NCI-H1694 (cell line): ENCODE results near the gene IGFN1.
A peak's percentile ranks its signal among the peaks of the same experiment; 100 is the strongest.

ENCODE experiments used
- DNase-seq: peaks from one replicate; lab custom pipeline; 2025; lab: John Stamatoyannopoulos, UW

The IGFN1 gene

DNA sequence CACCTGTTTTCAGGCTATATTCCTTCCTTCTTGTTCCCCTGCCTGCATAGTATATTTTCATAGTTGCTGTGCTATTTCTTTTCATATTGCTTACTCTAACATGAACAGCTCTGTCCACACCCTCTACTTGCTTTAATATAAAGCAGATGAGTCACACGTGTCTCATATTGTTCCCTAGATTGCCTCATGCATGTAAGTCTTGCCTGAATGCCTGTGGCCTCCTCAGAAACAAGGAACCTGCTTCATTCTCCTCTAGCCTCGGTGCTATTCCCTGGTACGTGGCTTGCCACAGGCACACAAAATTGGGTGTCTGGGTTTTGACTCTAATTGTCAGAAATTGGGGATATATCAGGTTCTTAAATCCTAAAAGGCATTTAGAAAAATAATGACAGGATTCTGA lies 76.2 kb downstream of the IGFN1 start:
- no peak for DNase-seq

DNA sequence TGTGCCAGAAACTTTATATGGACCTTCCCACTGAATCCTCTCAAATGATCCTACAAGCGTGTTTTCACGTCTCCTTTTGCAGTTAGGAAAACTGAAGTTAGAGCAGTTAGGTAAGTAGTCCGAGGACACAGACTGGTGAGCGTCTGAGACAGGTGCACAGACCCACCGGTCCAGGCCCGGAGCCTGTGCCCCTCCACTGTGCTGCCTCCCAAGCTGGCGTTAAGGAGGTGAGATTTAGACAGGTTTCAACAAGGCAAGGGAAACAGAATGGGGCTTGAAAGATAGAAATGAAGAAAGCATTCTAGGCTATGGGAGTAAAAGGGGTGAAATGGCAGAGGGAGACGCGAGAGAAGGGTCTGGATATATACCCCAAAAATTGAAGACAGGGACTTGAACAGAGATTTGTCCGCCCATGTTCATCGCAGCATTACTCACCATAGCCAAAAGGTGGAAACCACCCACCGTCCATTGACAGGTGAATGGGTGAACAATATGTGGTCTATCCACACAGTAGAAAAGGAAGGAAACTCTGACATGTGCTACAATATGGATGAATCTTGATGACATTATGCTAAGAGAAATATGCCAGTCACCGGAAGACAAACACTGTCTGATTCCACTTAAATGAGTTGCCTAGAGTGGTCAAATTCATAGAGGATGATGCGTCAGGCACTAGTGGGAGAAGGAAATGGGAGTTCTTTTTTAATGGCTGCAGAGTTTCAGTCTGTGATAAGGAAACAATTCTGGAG lies 77.0 kb downstream of the IGFN1 start:
- no peak for DNase-seq

DNA sequence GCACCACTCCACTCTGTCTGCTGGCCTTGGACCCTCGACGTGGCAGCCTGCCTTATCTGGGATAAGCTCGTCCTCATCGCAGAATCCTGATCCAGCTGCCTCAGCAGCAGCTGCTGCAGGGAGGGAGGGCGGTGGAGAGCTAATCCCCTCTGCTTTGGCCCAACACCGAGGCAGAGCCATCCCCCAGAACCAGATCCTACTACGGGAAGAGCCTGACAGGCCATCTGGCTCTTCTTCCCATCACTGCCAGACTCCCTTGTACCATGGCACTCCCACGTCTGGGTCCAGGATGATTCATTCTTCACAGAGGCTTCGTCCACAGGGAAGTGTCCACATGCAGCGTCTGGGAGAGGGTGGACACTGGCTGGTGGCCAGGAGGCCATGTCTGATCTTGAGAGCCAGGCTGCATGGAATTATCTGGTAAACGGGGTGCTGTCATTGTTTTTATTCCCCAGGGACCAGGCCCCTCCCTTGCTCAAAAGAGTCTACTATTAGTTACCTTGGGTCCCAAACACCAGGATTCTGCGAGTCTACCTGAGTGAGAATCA lies 78.1 kb downstream of the IGFN1 start:
- peak; percentile 88 for DNase-seq

DNA sequence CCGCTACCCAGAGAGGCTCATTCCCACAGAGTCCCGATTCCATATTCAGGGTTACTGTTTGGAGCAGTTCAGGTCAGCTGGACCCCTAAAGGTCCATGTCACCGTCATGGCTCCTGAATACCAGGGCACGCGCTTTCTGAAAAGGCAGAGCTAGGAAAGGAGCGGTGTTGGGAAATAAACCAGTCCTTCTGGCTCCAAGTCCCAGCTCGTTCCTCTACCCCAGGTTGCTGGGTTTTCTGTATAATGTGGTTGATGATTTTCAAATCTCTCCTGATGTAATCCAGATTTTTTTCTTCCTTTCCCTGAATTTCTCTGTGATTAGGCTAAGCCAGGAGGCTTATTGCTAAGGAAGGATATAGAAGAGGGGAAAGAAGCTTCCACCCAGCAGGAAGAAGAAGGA lies 78.7 kb downstream of the IGFN1 start:
- DNase-seq, result no peak

DNA sequence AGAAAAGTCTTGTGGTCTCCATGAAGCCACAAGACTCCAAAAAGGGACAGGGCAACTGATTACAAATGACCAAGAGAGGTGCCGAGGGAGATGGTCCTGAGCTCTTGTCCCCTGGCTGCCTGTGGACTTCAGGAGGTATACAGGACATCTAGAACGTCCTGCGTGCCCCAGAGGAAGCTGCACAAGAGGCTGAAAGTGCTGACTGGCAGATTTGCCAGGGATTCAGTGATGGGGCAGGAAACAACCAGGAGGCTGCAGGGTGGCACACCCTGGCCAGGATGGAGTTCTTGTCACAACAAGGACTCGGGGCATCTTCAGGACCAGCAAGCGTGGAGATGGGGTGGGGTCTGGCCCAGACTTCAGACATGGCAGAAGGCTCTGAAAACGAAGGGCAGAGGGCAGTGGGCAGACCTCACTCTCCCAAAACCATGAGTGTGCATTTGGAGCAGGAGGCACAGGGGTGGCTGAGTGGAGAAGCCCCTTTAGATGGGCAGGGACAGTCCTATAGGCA lies 79.3 kb downstream of the IGFN1 start:
- DNase-seq, result no peak

DNA sequence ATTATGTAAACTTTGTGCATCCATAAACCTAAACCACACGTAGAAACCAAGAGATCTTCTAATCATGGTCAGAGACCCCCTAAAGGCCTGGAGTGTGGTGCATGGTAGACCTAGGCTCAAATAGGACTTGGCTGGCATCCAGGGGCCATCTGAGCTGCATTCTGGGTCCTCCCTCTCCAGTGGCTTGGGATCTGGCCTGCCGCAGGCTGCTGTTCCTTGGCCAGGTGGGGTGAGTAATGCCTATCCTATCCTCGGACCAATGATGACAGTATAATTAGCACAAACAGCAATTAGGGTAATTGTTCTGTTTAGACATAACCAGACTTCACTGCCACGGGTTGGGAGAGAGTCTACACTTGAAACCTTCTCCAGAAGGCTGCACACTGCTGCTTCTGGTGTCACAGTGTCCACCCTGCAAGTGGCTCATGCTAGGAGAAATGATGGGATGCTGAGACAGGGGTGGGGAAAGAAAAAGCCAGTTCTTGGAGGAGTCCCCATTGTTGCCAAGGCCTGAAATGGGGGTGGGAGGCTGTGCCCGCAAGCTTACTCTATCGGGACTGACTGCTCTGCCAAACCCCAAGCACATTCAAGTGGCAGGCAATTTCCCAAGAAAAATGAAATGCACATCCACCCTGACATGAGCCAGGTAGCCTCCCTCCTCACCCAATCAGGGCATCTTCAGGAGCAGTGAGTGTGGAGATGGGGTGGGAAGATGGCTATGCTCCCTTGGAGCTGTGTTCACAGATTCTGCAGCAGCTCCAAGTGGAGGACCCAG lies 80.2 kb downstream of the IGFN1 start:
- DNase-seq, result no peak

DNA sequence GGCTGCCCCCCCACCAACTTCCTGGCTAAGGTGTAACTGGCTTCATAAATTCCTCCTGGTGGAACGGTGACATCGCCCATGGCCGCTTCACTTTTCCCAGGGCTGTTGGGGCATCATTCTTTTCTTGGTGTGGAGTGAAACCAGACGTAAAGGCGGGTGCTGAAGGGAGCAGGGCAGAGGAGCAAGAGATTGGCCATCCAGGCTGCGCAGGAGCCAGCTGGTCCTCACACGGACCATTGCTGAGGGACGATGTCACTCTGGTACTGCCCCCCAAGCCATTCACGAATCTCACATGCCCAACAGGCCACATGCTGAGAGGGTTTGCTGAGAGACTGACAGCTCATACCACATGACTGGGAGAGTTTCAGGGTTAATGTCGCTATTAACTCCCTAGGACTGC lies 82.2 kb downstream of the IGFN1 start:
- DNase-seq, result no peak

DNA sequence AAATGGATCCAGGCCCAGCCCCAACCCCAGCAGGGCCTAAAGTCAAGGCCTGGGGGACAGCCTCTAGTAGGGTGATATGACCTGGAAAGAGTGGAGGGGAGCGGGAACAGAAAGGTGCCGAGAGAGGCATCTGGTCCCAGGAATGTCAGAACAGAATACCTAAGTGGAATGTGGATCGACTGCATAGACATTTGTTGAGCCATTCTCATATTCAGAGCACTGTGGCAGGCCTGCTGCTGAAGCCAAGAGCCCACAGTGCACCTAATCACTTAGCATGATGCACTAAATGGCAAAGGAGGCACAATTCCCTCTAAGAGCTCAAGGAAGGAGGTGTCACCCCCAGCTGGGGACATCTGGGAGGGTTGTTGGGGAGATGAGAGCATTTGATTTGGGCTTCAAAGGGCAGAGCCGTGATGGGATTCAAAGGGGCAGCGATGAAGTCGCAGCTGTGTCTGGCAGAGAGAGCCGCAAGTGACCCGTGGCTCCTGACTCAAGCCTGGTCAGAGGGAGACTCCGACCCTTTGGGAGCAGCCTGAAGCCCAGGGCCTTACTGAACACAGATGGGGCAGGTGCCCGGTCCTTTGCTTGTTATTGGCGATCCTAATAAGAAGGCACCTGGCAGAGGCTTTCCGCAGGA lies 84.1 kb downstream of the IGFN1 start:
- DNase-seq, result no peak

DNA sequence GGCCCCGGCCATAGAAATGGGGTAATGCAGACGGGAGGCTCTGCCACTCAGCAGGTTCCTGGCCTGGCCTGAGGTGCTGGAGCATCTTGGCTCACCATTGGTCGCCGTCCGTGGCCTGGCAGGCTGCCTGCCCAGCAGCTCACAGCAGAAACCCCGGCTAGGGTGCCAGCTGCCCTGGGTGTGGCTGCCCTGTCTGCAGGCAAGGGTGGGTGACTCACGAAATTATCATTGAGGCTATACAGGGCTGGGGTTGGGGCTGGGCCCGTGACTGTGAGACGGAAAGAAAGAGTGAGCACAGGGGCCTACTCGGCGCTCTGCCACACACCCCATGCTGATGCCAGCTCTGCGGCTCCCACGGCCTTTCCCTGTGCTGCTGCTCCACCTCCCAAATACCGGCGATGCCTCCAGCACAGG lies 84.6 kb downstream of the IGFN1 start:
- DNase-seq, result peak; percentile 40

DNA sequence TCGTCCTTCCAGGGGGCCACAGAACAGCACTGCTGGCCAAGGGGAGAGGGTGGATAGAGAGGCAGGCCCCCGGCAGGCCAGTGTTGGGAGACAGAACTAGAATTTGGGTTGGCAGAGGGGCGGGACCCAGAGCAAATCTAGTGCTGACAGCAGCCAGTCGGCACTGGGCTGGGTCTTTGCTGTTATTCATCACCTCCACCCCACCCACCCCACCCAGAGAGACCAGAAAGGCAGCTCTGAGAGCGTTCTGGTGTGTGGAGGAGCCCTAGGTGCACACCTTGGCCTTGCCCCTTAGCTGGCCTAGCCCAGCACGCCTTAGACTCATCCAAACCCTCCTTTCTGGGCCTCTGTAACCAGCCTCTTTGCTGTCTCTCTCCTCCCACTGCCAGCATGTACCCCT lies 86.3 kb downstream of the IGFN1 start:
- DNase-seq, result no peak

DNA sequence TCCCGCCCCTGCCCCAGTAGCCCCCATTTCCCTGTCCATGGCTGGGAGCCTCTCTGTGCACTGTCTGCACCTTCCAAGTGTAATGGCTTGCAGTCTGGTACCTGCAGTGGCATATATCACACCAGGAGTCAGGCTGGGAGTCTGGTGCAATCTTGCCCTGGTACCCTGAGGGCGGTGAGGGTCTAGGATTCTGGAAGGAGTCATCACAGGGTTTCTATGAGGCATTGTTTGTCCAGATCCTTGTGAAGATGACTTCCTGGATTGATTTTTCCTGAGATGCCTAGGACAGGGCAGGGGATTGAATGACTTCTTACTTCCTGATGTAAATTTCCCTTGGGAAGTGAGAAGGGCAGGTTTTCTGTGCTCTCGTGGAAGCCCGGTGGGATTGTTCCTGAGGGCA lies 86.8 kb downstream of the IGFN1 start:
- DNase-seq, result no peak
